HG02852 (cell line): Measurements from ENCODE around the gene ARID3C.

Experiments used
- ATAC-seq: cut with Tn5 transposase; IDR thresholded peaks from one replicate; pipeline ENCODE4 v1.9.1; 2021; ENCODE audit warnings: mild to moderate bottlenecking, moderate library complexity; ENCODE audit not compliant: unreplicated experiment

ARID3C gene

GRCh38 chr9:34603610-34604231 is 25.1 kb downstream of the ARID3C start:
- peak; percentile 68 for ATAC-seq

- ATAC-seq = no peak
These were observed 26.8 kb downstream of the ARID3C start for GRCh38 chr9:34601937-34602573.

- ATAC-seq = no peak
These were observed 28.0 kb downstream of the ARID3C start for GRCh38 chr9:34600908-34601307.

GRCh38 chr9:34599546-34599945 is 29.3 kb downstream of the ARID3C start:
- ATAC-seq = no peak

GRCh38 chr9:34594177-34594576 is 34.7 kb downstream of the ARID3C start:
- ATAC-seq = no peak

- no peak for ATAC-seq
These were observed 35.8 kb downstream of the ARID3C start for GRCh38 chr9:34592895-34593601.

DNA sequence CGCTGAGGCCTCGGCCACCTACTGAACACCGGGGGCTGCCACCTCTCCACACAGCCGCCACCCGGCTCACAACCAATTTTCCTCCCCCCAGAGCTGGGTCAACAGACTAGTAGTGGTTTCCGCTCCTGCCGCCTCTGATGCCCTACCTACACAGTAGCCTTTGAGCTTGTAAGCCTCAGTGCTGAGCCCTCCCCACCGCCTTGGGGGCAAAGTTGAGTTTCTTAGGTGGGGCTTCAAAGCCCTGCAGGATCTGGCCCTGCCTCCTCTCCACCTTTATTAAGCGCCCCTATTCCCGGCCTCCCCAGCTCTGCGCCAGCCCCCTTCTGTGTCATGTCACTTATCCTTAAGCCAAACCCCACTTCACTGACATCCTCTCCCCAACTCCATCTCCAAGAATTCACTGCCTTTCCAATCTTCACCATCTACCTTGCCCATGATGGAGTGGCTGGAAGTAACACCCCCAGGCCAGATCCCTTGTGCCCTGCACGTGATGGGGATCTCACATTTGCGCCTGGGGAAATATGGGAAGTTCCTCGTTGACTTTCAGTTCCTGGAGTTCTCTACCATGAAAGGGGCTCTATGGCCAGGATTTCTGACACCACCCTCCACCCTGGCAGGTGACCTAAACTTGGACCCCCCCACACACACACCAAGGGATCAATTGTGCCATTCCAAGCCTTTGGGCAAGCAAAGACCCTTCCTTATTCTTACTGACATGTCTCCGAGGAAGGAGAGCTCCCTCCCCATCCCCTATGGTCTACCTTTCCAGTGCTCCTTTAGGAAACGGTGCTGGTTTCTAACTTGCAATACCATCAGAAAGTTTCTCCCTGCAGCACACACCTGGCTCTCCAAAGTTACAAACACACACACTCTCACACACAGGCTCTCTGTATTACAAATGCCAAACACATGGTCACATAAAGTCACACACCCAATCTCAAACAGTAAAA is 36.7 kb downstream of the ARID3C start:
- no peak for ATAC-seq

GRCh38 chr9:34591248-34591916 is 37.5 kb downstream of the ARID3C start:
- no peak for ATAC-seq

GRCh38 chr9:34590381-34591247 is 38.3 kb downstream of the ARID3C start:
- no peak for ATAC-seq

DNA sequence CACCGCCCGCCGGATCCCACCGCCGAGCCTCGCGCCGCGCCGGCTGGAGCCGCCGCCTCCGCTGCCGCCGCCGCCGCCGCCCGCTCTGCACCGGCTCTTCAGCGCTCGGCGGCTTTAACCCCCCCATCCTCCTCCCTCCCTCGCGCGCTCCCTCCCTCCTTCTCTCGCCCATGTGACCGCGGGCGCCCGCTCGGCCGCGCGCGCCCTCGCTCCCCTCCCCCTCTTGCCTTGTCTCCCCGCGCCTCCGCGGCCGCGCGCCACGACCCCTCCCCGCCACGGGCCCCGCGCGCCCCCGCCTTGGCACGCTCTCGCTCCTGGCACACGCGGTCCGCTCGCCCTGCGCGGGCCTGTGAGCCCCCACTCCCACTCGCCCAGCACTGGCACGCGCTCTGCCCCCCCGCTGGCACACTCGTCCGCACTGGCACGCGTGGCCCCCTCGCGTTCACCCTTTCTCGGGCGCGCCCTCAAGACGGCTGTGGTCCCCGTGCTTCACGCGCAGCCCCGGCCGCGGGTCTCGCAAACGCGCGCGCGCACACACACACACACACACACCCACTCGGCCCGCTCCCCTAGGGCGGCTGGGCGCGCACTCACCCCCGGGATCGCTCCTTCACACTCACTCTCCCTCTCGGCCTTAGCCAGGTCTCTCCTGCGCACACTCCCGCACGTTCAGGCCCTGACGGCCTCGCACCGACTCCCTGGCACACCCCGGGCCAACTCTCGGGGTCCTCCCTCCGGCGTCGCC is 39.1 kb downstream of the ARID3C start, which contains the start of gene CNTFR:
CNTFR (minus strand) TSS at position 89 of the 745 bp plus-strand sequence. CDS start 20,743 bp downstream, outside the sequence.
- no peak for ATAC-seq

GRCh38 chr9:34588671-34589635 is 39.9 kb downstream of the ARID3C start:
- ATAC-seq = no peak

DNA sequence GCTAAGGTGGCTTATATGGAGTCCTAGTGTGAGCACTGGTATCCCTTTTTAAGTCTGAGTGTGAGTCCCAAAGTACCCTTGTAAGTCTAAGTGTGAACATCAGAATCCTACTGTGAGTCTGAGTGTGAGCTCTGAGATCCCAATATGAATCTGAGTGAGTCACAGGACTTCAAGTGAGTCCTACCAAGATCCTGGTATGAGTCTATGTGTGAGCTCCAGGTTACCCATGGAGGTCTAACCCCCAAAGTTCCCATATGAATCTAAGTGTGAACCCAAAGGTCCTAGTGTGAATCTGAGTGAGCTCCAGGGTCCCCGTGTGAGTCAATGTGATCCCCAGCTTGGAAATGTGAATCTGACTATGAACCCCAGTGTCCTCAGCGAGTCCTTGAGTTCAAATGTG is 41.6 kb downstream of the ARID3C start:
- no peak for ATAC-seq

- no peak for ATAC-seq
These were observed 42.8 kb downstream of the ARID3C start for GRCh38 chr9:34585946-34586669.

DNA sequence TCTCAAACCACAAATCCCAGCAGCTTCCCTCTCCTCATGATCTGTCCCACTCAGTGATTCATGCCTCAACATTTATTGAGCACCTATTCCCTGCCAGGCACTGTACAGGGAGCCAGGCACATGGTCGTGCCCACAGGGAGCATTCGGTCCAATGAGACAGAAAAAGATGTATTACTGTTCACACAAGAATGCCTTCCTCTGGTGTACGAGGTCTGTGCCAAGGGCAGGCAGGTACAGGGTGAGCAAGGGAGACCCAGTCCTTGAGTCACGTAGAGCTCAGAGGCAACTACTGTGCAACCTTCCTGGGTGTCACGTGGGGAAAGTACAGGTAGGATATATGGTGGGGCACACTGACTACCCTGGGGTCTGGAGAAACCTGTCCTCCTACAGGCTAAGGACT is 43.9 kb downstream of the ARID3C start:
- no peak for ATAC-seq

GRCh38 chr9:34582787-34583186 is 46.1 kb downstream of the ARID3C start:
- no peak for ATAC-seq

DNA sequence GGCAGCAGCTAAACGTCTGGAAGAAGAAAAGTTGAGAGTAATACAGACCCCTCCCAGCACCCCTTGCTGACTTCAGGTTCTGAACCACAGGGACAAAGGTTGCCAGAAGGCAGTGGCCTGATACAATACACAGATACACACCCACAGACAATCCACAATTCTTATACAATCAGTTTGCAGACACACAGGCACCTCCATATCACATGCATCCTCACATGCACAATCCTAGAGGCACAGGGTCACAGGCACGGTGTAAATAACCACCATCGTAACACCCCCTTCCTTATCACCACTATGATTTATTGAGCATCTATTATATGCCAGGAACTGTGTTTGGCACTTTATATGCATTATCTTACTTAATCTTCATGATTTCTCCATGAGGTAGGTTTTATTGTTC is 47.5 kb downstream of the ARID3C start:
- ATAC-seq = no peak

DNA sequence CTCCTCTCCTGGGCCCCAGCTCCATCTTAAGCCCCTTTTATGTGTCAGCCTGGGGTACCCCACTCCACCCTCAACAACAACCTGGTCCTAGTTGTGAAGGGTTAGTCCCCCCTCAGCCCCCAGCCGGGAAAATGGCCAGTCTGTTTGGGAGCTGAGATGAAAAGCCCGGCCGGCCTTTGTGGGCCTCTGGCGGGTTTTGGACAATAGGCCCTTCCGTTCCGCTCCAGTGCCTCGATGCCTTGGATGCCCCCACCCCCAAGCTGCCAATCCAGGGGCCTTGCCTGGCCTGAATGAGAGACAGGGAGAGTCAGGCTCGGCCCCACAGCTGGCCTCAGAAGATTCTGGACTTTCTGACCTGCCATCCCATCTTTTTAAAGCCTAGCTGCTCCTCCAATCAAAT is 48.5 kb downstream of the ARID3C start:
- ATAC-seq = no peak
